ENCODE results near the gene PIP5K1C.
A peak's percentile ranks its signal among the peaks of the same experiment; 100 is the strongest.
"Not testable (repeated sequence)": the region's sequence is repeated elsewhere in the genome, so short reads cannot be mapped to it uniquely, and the experiment has no call there.

PIP5K1C gene

DNA sequence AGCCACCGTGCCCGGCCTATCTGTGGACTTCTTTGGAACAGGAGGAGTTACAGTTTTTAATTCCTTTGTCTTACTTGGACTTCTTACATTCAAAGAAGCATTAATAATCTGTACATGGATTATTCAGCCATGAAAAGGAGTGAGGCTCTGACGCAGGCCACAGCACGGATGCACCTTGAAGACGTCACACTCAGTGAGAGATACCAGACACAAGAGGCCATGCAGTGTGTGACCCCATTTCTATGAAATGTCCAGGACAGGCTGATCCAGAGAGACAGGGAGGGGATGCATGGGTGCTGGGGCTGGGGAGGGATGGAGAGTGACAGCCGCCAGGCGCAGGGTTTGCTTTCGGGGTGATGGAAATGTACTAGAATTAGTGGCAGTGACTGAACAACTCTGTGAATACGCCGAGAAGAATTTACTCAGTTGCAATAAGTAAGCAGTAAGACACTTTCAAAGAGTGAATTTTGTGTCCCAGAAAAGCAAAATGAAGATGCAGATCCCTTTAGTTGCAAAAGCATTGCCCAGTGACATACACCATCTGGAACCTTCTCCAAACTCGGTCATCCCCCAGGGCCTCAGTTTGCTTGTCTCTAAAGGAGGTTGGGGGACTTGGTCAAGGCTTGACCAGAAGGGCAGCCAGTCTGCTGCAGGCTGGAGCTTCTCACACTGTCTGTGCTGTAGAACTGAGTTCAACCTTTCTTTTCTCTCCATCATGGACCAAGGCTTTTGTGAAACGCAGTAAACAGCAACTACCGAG, 25.3 kb downstream of the PIP5K1C start:
- DNase-seq (ENCODE audit: low read depth in 2 of 2) = no peak

DNA sequence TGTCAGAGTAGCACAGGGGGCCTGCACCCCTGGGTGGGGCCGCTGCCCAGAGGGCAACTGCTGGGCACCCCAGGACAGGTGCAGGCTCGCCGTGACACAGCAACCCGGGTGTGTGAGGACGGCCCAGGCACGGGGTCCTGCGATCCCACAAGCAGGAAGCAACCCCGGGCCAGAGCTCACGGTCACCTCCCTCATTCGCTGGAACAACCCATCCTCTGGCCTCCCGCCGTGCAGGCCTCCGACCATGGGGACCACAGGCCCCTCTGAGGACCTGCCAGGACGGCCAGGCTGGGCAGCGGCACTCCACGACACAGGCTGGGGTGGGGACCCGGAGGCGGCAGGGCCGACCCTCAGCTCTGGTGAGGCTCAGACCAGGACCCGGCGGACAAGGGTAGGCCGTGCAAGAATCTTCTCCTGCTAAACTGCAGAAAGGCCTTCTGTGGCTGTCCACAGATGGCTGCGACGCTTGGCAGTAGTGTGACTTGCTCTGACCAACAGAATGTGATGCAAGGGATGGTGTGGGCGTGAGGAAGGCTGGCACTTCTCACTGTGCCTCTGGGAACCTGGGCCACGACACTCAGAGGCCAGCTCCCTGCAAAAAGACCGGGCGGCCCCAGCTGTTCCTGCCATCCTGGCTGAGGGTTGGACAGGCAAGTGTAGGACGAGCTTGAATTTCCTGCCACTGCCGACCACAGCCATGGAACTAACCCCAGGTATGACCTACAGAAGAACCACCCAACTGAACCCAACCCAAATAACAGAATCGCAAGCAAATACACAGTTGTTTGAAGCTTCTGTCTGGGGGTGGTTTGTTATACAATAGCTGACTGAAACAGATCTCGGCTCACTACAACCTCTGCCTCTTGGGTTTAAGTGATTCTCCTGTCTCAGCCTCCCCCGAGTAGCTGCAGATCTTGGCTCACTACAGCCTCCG, 26.5 kb downstream of the PIP5K1C start:
- DNase-seq (ENCODE audit: low read depth in 2 of 2) = no peak

DNA sequence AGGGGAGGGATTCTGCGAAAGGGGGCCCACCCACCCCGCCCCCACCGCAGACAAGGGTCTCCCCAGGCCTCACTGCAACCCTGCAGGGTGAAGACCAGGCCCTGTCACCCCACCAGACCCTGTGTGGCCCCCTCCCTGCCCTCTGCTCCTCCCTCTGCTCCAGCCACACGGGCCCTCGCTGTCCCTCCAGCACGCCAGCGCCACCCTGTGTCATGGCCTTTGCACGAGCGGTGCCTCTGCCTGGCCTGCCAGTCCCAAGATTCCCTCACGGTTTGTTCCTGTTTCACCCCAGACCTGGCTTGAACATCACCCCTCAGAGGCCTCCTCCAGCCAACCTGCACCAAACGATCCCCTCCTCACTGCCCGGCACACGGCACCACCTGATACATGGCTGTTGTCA, 27.3 kb downstream of the PIP5K1C start:
- no peak for DNase-seq (ENCODE audit: low read depth in 2 of 2)

DNA sequence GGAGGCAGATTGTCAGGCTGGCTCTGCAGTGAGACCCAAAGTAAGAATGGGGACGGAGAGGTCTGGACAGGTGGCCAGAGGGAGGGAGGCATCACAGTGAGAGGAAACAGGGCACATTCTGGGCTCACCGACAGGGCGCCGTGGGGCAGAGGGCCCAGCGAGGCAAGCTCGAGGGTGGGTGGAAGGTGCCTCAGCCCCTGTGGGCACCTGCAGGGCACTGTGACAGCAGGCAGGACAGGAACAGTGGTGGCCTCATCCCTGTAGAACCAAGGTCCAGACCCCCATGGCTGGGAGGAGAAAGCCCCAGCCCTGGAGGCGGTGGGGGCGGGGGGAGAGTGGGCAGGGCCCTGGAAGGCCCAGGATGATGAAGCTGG, 27.7 kb downstream of the PIP5K1C start:
- no peak for DNase-seq (ENCODE audit: low read depth in 2 of 2)

DNA sequence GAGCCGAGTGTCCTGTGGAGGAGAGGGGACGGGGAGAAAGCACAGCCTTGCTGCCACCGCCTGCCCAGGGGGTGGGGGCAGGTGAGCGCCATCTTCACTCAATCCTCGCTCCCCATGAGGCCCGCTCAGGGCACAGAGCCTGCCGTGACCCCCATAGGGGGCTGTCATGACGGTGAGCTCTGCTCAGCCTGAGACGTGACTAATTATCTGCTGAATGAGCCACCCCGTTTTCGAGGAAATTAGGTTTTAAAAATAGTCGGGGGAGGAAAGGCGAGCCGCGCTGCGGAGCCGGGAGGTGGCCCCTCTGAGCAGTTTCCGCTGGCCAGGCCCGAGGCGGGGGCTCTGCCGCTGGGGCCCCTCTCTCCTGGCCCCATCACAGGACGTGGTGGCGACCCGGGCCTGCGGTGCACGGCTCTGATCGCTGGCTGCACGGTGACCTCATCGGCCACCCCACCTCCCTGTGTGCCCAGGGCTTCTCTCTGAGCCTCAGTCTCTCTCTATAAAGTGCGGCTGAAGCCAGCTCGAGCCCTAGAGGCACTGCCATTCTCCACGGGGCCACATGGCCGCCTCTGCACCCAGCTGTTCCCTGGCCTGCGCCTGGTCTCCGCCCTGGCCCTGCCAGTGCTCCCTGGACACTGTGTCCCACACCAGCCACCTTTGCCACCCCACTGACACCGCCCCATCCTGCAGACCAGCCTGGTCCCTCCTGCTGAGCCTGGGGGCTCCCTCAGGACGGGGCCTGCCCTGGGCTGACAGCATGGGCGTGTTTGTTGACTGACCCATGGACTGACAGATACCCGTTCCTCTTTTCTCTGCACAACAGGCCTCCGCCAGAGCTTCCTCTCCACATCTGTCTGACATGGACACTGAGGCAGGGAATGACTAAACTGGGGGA, 28.3 kb downstream of the PIP5K1C start:
- DNase-seq (ENCODE audit: low read depth in 2 of 2) = no peak

DNA sequence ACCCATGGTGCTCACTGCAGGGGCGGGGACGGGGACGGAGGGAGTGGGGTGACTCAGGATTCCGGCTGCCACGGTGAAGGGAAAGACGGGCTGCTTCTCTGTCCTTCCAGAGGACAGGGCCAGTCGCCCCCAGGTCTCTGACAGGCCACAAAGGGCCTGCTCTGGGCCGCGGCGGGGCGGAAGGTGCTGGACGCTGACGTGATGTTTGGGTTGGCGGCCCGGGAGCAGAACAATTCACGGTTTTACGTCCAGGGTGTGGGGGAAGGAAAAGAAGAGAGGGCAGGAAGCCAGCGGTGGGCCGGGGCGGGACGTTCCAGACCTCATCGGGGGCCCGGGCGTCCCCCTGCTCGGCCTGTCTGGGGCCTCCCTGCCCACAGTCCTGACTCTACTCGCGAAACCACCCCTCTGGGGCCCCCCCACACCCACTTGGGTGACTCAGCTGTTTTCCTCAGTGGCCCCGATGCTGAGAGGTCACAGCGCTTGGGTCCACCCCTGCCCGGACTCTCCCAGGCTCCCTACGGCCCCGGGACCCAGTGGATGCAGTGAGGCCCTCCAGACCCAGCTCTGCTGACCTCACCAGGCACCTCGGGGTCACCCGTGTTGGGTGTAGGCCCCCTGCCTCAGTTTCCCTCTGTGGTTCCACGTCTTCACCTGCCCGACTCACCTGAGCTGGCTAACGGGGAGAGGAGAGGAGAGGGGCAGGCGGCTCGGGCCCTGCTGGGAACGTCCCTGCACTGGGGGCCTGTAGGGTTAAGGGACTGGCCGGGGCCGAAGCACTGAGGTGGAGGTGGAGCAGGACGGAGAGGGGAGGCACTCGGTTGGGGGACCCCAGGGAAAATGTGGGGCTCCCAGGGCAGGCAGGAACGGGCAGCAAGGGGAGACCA, 29.2 kb downstream of the PIP5K1C start:
- peak; percentile 13 to 28 for DNase-seq (ENCODE audit: low read depth in 2 of 2)

DNA sequence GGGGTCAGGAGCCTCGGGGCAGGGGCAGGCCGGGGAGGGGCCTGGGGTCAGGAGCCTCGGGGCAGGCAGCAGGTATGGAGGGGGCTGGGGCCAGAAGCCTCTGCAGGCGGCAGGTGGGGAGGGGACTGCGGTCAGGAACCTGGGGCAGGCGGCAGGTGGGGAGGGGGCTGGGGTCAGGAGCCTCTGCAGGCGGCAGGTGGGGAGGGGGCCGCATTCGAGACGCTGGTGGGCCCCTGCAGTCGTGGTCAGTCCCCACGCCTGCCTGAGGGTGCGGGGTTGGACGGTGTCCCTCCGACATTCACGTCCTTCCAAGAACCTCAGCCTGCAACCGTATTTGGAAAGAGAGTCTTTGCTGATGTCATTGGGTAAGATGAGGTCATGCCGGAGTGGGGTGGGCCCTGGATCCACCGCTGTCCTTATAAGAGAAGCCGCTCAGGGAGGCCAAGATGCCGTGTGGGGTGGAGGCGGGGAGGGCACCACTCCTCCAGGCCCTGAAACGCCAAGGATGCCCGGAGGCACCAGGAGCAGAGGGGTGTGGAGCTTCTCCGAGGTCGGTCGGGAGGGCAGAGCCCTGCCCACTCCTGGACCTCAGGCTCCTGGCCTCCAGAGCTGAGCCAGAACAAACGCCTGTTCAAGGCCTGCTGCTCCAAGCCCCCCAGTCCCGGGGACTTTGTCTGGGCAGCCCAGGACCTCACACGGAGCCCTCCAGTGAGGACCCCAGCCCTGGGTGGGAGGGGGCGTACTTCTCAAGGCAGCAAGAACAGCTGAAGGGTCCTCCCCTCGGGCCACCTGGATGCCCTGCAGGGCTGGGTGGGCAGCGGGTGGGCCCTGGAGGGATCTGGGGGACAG, 30.1 kb downstream of the PIP5K1C start:
- DNase-seq (ENCODE audit: low read depth in 2 of 2) = no peak

DNA sequence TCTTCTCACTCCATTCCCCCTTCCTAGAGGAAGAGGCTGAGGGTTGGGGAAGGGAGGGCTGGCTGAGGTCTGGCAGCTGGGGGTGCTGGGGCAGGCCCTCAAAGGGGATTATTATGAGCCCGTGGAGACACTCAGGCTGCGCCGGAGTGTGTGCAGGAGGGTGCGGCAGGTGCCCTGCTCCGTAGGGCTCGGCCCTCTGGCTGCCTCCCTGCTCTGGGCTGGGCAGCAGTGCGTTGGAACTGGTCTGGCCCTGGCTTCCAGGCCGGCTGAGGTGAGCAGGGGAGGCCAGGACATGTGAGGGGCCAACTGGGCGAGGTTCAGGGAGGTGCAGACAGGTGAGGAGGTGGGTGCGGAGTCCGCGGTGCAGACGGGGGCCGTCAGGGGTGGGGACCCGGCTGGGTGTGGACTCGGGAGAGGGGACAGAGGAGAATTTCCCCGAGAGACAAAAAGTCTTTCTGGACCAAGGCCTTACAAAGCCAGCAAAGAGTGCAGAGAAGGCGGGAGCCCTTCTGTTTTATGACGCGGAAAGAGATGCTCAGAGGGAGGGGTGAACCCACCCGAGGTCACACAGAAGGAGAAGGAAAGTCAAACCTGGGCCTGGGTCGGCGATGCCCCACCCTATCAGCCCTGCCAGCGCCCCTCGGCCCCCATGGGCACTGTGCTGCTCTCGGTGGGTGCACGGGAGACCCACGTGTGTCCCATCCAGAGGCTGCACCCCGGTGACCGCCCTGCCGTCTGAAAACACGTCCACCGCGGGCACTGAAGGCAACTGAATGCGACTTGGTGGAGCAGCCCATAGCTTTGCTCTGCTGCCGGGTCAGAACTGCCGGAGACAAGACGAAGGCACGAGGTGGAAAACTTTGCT, 31.0 kb downstream of the PIP5K1C start:
- DNase-seq (ENCODE audit: low read depth in 2 of 2) = no peak

DNA sequence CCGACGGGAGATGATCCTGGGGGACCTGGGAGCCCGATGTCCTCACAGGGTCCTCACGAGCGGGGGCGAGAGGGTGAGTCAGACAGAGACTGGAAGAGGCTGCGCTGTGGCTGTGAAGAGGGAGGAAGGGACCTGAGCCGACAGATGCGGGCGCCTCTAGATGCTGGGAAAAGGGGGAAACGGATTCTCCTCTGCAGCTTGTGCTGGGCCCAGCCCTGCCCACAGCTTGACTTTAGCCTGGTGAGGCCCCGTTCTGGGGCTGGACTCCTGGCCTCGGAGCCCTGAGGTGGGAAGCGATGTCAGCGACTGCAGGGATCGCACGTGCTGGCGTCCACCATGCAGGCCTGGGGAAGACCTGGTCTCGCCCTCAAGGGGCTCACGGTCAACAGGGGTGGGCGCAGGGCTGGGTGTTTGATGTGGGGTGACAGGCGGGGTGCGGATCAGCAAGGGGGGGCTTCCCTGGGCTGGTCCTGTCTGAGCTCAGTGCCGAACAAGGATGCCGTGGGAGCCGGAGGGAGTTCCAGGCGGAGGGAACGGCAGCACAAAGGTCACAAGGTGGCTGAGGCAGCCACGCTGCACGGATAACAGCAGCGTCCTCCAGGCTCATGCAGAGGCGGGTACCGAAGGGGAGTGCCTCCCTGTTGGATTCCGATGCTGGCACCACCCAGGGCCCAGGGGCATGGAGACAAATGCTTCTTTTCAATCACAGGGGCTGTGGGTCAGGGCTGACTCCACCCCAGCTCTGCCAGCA, 31.8 kb downstream of the PIP5K1C start:
- DNase-seq (ENCODE audit: low read depth in 2 of 2) = no peak

DNA sequence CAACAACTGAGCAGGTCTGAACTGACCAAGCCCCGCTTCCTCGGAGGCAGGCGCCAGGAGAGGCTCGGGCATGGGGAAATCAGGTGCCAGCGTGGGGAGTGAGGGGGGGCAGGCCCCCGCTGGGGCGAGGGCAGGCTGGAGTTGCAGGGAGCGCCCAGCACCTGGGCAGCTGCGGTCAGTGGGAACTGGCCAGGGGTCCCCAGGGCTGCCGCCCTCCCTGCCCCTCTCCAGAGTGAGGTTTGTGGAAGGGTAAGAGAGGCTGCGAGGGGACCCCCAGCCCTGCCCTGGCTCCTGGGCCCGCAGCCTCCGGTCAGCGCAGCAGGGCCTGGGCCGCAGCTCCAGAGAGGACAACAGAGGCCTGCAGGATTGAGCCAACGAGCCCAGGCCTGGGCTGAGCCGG, 32.5 kb downstream of the PIP5K1C start:
- no peak for DNase-seq (ENCODE audit: low read depth in 2 of 2)

DNA sequence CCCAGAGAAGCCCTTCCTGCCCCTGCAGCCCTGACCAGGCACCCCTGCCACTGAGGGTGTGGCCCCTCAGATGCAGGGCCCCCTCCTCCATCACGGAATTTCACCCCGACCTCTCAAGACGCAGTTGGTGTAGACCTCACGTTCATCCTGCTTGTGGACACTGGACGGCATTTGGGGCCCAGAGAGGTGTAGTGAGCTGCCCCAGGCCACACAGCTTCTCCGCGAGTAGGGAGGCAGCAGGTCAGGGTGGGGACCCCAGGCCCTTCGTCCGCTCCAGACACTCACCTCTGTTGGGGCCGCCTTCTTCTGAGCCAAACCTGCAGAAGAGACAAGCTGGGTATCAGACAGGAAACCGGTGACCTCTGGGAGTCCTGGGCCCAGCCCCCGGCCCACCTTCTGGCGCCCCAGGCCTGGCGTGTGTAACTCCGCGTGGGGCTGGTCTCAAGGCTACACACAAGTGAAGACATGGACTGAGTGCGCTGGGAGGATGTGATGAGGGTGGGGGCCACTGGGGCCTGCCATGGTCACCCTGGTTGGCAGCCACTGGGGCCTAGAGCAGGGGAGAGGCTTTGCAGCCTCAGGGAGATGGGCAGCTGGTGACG, 33.1 kb downstream of the PIP5K1C start:
- no peak for DNase-seq (ENCODE audit: low read depth in 2 of 2)

DNA sequence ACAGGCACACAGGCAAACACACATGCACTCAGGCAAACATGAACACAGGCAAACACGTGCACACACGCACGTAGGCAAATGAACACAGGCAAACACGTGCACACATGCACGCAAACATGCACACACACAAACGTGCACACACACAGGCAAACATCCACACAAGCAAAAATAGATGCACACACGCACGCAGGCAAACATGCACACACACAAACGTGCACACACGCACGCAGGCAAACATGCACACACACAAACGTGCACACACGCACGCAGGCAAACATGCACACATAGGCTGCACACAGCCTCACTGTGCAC, 33.8 kb downstream of the PIP5K1C start:
- DNase-seq (ENCODE audit: low read depth in 2 of 2) = not testable (repeated sequence)

DNA sequence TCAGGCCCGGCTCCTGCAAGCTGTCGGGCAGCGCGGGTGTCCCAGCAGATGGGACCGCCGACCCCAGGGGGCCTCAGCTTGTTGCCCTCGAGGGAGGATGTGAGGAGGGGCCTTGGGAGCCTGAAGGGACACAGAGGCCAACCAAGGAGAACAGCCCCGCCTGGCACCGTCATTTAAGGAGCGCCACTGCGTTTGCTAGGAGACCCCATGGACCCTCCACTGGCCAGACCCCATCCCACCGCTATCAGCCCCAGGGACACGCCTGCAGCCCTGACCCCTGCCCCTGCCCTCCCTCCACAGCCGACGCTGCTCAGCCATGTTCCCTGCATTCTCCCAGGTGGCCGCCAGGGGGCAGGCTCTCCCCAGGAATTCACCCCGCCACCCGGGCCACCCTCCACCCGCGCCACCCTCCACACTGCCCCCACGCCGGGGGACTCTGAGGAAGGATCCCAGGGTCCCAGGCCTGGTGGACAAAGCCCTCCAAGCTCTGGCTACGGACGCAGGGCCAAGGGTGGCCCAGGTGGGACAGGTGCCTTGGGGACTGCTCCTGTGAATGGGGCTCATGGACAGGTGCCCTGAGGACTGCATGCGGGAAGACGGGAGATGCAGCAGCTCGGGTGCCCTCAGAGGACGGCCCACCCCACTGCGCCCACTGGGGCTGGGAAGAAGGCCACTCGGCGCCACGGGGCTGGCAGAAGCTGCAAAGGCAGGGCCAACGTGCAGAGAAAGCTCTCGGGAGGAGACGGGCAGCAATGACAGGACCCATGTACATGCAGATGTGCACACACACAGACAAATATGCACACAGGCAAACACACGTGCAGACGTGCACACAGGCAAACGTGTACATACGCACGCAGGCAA, 34.4 kb downstream of the PIP5K1C start:
- DNase-seq (ENCODE audit: low read depth in 2 of 2) = peak; percentile 43 to 49

DNA sequence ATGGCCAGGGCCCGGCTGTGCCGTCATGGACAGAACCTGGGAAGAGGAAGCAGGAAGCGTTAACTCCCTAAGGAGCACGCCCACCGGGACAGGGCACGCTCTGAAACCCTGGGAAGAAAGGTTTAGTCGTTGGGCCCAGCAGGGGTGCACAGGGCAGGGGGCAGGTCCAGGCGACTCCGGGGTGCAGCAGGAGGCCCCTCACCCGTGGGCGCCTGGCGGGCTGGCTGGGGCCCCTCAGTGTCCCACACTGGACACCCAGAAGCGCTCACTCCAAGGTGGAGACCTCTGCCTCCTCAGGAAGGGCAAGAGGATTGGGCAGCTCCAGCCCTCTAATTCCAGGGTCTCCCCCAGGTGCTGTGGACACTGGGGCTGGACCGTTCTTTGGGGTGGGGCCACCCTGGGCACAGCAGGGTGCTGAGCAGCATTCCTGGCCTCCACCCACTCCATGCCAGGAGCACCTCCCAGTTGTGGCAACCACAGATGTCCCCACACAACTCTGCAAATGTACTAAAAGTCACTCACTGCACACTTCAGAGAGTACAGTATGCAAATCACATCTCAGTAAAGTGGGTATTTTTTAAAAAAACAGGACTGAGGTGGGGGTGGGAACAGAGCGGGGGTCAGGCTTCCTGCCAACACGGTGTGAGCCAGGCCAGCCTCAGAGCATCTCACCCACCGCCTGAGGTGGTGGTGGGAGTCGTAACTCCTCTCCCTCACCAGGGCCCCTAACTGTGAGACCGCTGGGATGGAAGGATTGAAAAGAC, 35.2 kb downstream of the PIP5K1C start:
- DNase-seq (ENCODE audit: low read depth in 2 of 2) = no peak

DNA sequence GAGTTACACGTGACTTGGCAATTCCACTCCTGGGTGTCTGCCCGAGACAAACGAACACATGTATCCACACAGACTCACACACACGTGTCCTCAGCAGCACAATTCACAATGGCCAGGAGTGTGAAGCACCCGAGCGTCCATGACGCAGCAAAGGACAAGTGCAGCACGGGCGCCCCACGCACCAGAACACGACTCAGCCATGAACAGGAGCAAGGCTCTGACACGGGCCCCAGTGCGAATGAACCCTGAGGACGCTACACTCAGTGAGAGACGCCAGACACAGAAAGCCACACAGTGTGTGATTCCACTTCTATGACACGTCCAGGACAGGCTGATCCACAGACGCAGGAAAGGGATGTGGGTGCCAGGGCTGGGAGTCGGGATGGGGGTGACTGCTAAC, 36.4 kb downstream of the PIP5K1C start:
- no peak for DNase-seq (ENCODE audit: low read depth in 2 of 2)

Data from activated CD8-positive, alpha-beta memory T cell treated with anti-CD3 and anti-CD28 coated beads for 4 hours (primary cell).